ENCODE data around the gene ANGPTL5. TPM values are rescaled to one million over a fixed set of nuclear protein-coding genes. Genes with fewer than 3 reads are reported as not detected.
"Not testable (repeated sequence)": the region's sequence is repeated elsewhere in the genome, so short reads cannot be mapped to it uniquely, and the experiment has no call there.

Gene ANGPTL5
- not detected for polyA plus RNA-seq (2013, experiment 1 of 2)
- polyA plus RNA-seq (2013, experiment 2 of 2), result not detected

- Histone ChIP-seq H3K4me2 (ENCODE audit: insufficient read depth, low read length, poor library complexity, severe bottlenecking) (peak within 1 kb of the TSS; percentile 67), H2BK5ac (ENCODE audit: low read length) (no peak within 1 kb of the TSS), H4K8ac (ENCODE audit: low read depth, low read length) (no peak within 1 kb of the TSS), H3K36me3 (replicated peaks in 1 of 2; ENCODE audit: control insufficient read depth in 2 of 2, insufficient read depth in 2 of 2, low read length in 2 of 2) (no peaks in the 10 kb centered on the region), H2BK15ac (ENCODE audit: low read length) (no peak within 1 kb of the TSS), H2AFZ (ENCODE audit: low read length) (peak within 1 kb of the TSS; percentile 98), H3K9ac (ENCODE audit: low read depth, low read length, poor library complexity) (no peak within 1 kb of the TSS), H3K18ac (ENCODE audit: low read length) (no peak within 1 kb of the TSS), H3K23ac (ENCODE audit: low read depth, low read length, poor library complexity) (no peak within 1 kb of the TSS), H3K79me1 (ENCODE audit: low read depth, low read length) (no peaks in the 10 kb centered on the region), H4K91ac (ENCODE audit: low read depth, low read length, poor library complexity) (no peak within 1 kb of the TSS), H3K4me3 (ENCODE audit: low read length in 2 of 2) (peak within 1 kb of the TSS; percentile 71 to 91), H3K14ac (ENCODE audit: low read length) (no peak within 1 kb of the TSS), H2BK120ac (ENCODE audit: low read depth, low read length) (no peak within 1 kb of the TSS), H3K27ac (replicated peaks; ENCODE audit: low read length) (peak within 1 kb of the TSS; percentile 76), H2BK12ac (ENCODE audit: low read length) (no peak within 1 kb of the TSS), H2AK5ac (ENCODE audit: low read depth, low read length) (no peak within 1 kb of the TSS), H3K4ac (ENCODE audit: low read length) (no peak within 1 kb of the TSS), H3K27me3 (ENCODE audit: control insufficient read depth in 3 of 3, insufficient read depth in 3 of 3, low read depth in 1 of 3, low read length in 3 of 3) (no peaks in the 10 kb centered on the region), H3K9me3 (replicated peaks in 1 of 2; ENCODE audit: control insufficient read depth in 2 of 2, insufficient read depth in 1 of 2, low read depth in 1 of 2, low read length in 2 of 2) (no peaks in the 10 kb centered on the region), H3K4me1 (ENCODE audit: control insufficient read depth in 2 of 2, insufficient read depth in 1 of 2, low read depth in 1 of 2, low read length in 2 of 2) (peaks cover 0 to 2% of the 10 kb centered on the region in 2 donors)
- no peak for DNase-seq (ENCODE audit: low spot score)
- WGBS, 2 donors (ENCODE audit: extremely low coverage in 2 of 2, insufficient read length in 2 of 2, insufficient replicate concordance in 1 of 2), result no CpG with 5 or more reads among the region's 2 CpGs
Observed at GRCh38 chr11:101916422-101916821, at the start of gene ANGPTL5. Gene ANGPTL5 (minus strand): TSS chr11:101916522. CDS start chr11:101907909, 8,613 bp downstream.

GRCh38 chr11:101964200-101964599 is 47.9 kb upstream of the ANGPTL5 start:
- H2BK12ac ChIP-seq (ENCODE audit: low read length); H2BK120ac ChIP-seq (ENCODE audit: low read depth, low read length); H4K8ac ChIP-seq (ENCODE audit: low read depth, low read length); H3K36me3 ChIP-seq (replicated peaks in 1 of 2; ENCODE audit: control insufficient read depth in 2 of 2, insufficient read depth in 2 of 2, low read length in 2 of 2); H3K9ac ChIP-seq (ENCODE audit: low read depth, low read length, poor library complexity); H4K91ac ChIP-seq (ENCODE audit: low read depth, low read length, poor library complexity); H3K79me1 ChIP-seq (ENCODE audit: low read depth, low read length); H2BK15ac ChIP-seq (ENCODE audit: low read length); H3K9me3 ChIP-seq (replicated peaks in 1 of 2; ENCODE audit: control insufficient read depth in 2 of 2, insufficient read depth in 1 of 2, low read depth in 1 of 2, low read length in 2 of 2); H2AK5ac ChIP-seq (ENCODE audit: low read depth, low read length); H2BK5ac ChIP-seq (ENCODE audit: low read length); H3K14ac ChIP-seq (ENCODE audit: low read length); H3K4ac ChIP-seq (ENCODE audit: low read length); H3K18ac ChIP-seq (ENCODE audit: low read length); H3K27ac ChIP-seq (replicated peaks; ENCODE audit: low read length); H3K4me1 ChIP-seq (ENCODE audit: control insufficient read depth in 2 of 2, insufficient read depth in 1 of 2, low read depth in 1 of 2, low read length in 2 of 2); H3K4me3 ChIP-seq (ENCODE audit: low read length in 2 of 2); H2AFZ ChIP-seq (ENCODE audit: low read length); H3K23ac ChIP-seq (ENCODE audit: low read depth, low read length, poor library complexity); DNase-seq (ENCODE audit: low spot score); H3K4me2 ChIP-seq (ENCODE audit: insufficient read depth, low read length, poor library complexity, severe bottlenecking); H3K27me3 ChIP-seq (ENCODE audit: control insufficient read depth in 3 of 3, insufficient read depth in 3 of 3, low read depth in 1 of 3, low read length in 3 of 3): not testable (repeated sequence)
- WGBS, 2 donors (ENCODE audit: extremely low coverage in 2 of 2, insufficient read length in 2 of 2, insufficient replicate concordance in 1 of 2), result no CpG with 5 or more reads among the region's 10 CpGs

- Histone ChIP-seq H4K8ac (ENCODE audit: low read depth, low read length) (no peak overlapping the region), H2BK15ac (ENCODE audit: low read length) (no peak overlapping the region), H2BK120ac (ENCODE audit: low read depth, low read length) (no peak overlapping the region), H3K4me2 (ENCODE audit: insufficient read depth, low read length, poor library complexity, severe bottlenecking) (no peak overlapping the region), H2BK12ac (ENCODE audit: low read length) (no peak overlapping the region), H3K9me3 (replicated peaks in 1 of 2; ENCODE audit: control insufficient read depth in 2 of 2, insufficient read depth in 1 of 2, low read depth in 1 of 2, low read length in 2 of 2) (no peaks in the 10 kb centered on the region), H2AK5ac (ENCODE audit: low read depth, low read length) (no peak overlapping the region), H3K14ac (ENCODE audit: low read length) (no peak overlapping the region), H2BK5ac (ENCODE audit: low read length) (no peak overlapping the region), H3K4ac (ENCODE audit: low read length) (no peak overlapping the region), H2AFZ (ENCODE audit: low read length) (no peak overlapping the region), H3K36me3 (replicated peaks in 1 of 2; ENCODE audit: control insufficient read depth in 2 of 2, insufficient read depth in 2 of 2, low read length in 2 of 2) (no peaks in the 10 kb centered on the region), H3K27ac (replicated peaks; ENCODE audit: low read length) (no peak overlapping the region), H4K91ac (ENCODE audit: low read depth, low read length, poor library complexity) (no peak overlapping the region), H3K27me3 (ENCODE audit: control insufficient read depth in 3 of 3, insufficient read depth in 3 of 3, low read depth in 1 of 3, low read length in 3 of 3) (no peaks in the 10 kb centered on the region), H3K18ac (ENCODE audit: low read length) (no peak overlapping the region), H3K9ac (ENCODE audit: low read depth, low read length, poor library complexity) (no peak overlapping the region), H3K79me1 (ENCODE audit: low read depth, low read length) (no peaks in the 10 kb centered on the region), H3K4me1 (ENCODE audit: control insufficient read depth in 2 of 2, insufficient read depth in 1 of 2, low read depth in 1 of 2, low read length in 2 of 2) (no peaks in the 10 kb centered on the region), H3K4me3 (ENCODE audit: low read length in 2 of 2) (no peak overlapping the region), H3K23ac (ENCODE audit: low read depth, low read length, poor library complexity) (no peak overlapping the region)
- DNase-seq (ENCODE audit: low spot score), result no peak
- WGBS, 2 donors (ENCODE audit: extremely low coverage in 2 of 2, insufficient read length in 2 of 2, insufficient replicate concordance in 1 of 2), result no CpG with 5 or more reads among the region's 1 CpG
Observed at GRCh38 chr11:101960231-101960630, 43.9 kb upstream of the ANGPTL5 start.

GRCh38 chr11:101955701-101956100 is 39.4 kb upstream of the ANGPTL5 start:
- Histone ChIP-seq H2BK12ac (ENCODE audit: low read length) (no peak overlapping the region), H2BK120ac (ENCODE audit: low read depth, low read length) (no peak overlapping the region), H3K18ac (ENCODE audit: low read length) (no peak overlapping the region), H3K36me3 (replicated peaks in 1 of 2; ENCODE audit: control insufficient read depth in 2 of 2, insufficient read depth in 2 of 2, low read length in 2 of 2) (no peaks in the 10 kb centered on the region), H3K79me1 (ENCODE audit: low read depth, low read length) (no peaks in the 10 kb centered on the region), H3K9ac (ENCODE audit: low read depth, low read length, poor library complexity) (no peak overlapping the region), H2BK5ac (ENCODE audit: low read length) (no peak overlapping the region), H3K27me3 (ENCODE audit: control insufficient read depth in 3 of 3, insufficient read depth in 3 of 3, low read depth in 1 of 3, low read length in 3 of 3) (no peaks in the 10 kb centered on the region), H4K8ac (ENCODE audit: low read depth, low read length) (no peak overlapping the region), H3K27ac (replicated peaks; ENCODE audit: low read length) (no peak overlapping the region), H3K4ac (ENCODE audit: low read length) (no peak overlapping the region), H2AK5ac (ENCODE audit: low read depth, low read length) (no peak overlapping the region), H3K23ac (ENCODE audit: low read depth, low read length, poor library complexity) (no peak overlapping the region), H2AFZ (ENCODE audit: low read length) (no peak overlapping the region), H3K14ac (ENCODE audit: low read length) (no peak overlapping the region), H2BK15ac (ENCODE audit: low read length) (no peak overlapping the region), H4K91ac (ENCODE audit: low read depth, low read length, poor library complexity) (no peak overlapping the region), H3K4me1 (ENCODE audit: control insufficient read depth in 2 of 2, insufficient read depth in 1 of 2, low read depth in 1 of 2, low read length in 2 of 2) (no peaks in the 10 kb centered on the region), H3K4me2 (ENCODE audit: insufficient read depth, low read length, poor library complexity, severe bottlenecking) (no peak overlapping the region), H3K9me3 (replicated peaks in 1 of 2; ENCODE audit: control insufficient read depth in 2 of 2, insufficient read depth in 1 of 2, low read depth in 1 of 2, low read length in 2 of 2) (no peaks in the 10 kb centered on the region), H3K4me3 (ENCODE audit: low read length in 2 of 2) (no peak overlapping the region)
- no CpG with 5 or more reads among the region's 5 CpGs for WGBS, 2 donors (ENCODE audit: extremely low coverage in 2 of 2, insufficient read length in 2 of 2, insufficient replicate concordance in 1 of 2)
- no peak for DNase-seq (ENCODE audit: low spot score)
